Measurements from ENCODE around the gene MKRN1. TPM values are rescaled to one million over a fixed set of nuclear protein-coding genes. Genes with fewer than 3 reads are reported as not detected.
"Not testable (repeated sequence)": the region's sequence is repeated elsewhere in the genome, so short reads cannot be mapped to it uniquely, and the experiment has no call there.

MKRN1 gene
- total and polyA plus RNA-seq, 2 of the 4 experiments (the other 2 are of a cell fraction) = 47.2 to 83.0 TPM

DNA sequence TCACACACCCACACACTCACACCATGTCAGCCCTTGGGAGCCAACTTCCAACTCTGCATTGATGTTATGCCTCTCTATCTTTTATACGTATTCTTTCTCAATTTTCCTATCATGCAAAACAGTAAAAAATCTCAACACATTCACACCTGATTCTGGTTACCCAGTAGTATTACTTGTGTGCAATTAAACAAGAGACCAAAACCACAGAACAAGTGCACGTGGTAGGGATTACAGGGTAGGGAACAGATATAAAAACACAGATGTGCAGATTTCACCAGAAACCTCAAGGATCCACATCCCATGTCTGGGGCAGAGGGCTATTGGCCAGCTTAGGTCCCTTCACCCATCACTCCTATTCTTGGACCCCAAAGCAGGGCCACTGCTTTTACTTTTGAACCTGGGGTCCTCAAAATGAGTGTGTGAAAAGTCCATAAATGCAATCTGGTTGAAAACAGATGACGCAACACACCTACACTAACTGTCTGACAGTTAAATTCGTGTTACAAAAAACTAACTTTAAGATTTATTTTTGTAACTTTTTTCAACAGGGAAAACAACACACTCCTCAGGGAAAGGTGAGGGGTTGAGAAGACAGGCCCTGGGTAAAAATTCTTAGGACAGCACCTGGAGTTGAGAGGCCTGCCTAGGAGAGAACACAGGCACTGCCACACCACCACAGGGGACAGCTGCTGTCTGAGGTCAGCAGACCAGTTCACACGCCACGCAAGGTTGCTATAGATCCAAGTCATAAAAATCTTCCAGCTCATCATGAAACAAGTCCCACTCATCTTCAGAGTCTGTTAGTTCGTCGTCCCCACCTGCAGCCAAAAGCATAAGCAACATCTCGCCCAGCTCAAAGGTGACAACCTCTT lies 25.3 kb downstream of the MKRN1 start:
- Histone ChIP-seq H3K9me1 (ENCODE audit: insufficient read depth, low read length) (peaks cover 11% of the 10 kb centered on the region; the same call in 1 of the 2 replicates), H3K79me1 (ENCODE audit: low read depth in 1 of 2, low read length in 2 of 2) (peaks cover 9 to 20% of the 10 kb centered on the region in 2 experiments; a peak in 2 of 4 replicates), H3K36me3 (ENCODE audit: control insufficient read depth, insufficient read depth, low read length) (peaks cover 38% of the 10 kb centered on the region)
- POLR2A ChIA-PET (ENCODE audit: unreplicated experiment); H4K91ac ChIP-seq (ENCODE audit: insufficient read depth, low read depth, low read length); H2BK120ac ChIP-seq (ENCODE audit: low read depth, low read length); in situ Hi-C loops (cut with MboI; ENCODE audit: low sequenced_read_pairs); H2AK9ac ChIP-seq (replicated peaks; ENCODE audit: low read depth, low read length, poor library complexity); H3K27ac ChIP-seq (ENCODE audit: insufficient read depth, low read length); H3K23ac ChIP-seq (ENCODE audit: low read depth, low read length); H2AFZ ChIP-seq (replicated peaks; ENCODE audit: low read length, poor library complexity); H4K8ac ChIP-seq (ENCODE audit: low read depth in 2 of 2, low read length in 2 of 2); ATAC-seq (ENCODE audit: low read depth); H3K4ac ChIP-seq (ENCODE audit: low read depth, low read length); H3K27me3 ChIP-seq (ENCODE audit: control insufficient read depth, insufficient read depth, low read length); H3K14ac ChIP-seq (replicated peaks; ENCODE audit: low read depth, low read length); H3K18ac ChIP-seq (ENCODE audit: low read depth, low read length); H3K56ac ChIP-seq (ENCODE audit: extremely low read depth, insufficient read depth, low read length); H2BK20ac ChIP-seq (ENCODE audit: low read depth, low read length); DNase-seq; H4K20me1 ChIP-seq (ENCODE audit: insufficient read depth, low read length); H3K4me3 ChIP-seq (ENCODE audit: insufficient read depth, low read depth, low read length); H2BK5ac ChIP-seq (ENCODE audit: low read depth, low read length, poor library complexity, severe bottlenecking); intact Hi-C loops (cut with micrococcal nuclease); H3K4me2 ChIP-seq (ENCODE audit: low read depth, low read length); H2BK15ac ChIP-seq (ENCODE audit: low read depth, low read length); H3K9ac ChIP-seq (ENCODE audit: low read depth, low read length); dilution Hi-C loops (cut with HindIII; ENCODE audit: low sequenced_read_pairs, unreplicated experiment); H2AK5ac ChIP-seq (ENCODE audit: low read depth, low read length); H3K9me3 ChIP-seq (ENCODE audit: control insufficient read depth, insufficient read depth, low read length); H3K4me1 ChIP-seq (ENCODE audit: control insufficient read depth, insufficient read depth, low read length); H4K5ac ChIP-seq (ENCODE audit: low read depth, low read length): not testable (repeated sequence)
- BruUV-seq (replicated peaks) = TSS peak; percentile 83
- CTCF ChIA-PET = interaction anchor here (1.6 kb wide), 1 partner anchor 11 kb away, joined by 4 read pairs; no protein-coding TSS in a partner anchor
- 89 to 100% methylated on average over 1 to 3 of the region's 9 CpGs for WGBS, 2 experiments (ENCODE audit: extremely low coverage in 2 of 2, insufficient read length in 1 of 2)

Data from IMR-90 (cell line).